ENCODE measurements around the gene LRBA. TPM values are rescaled to one million over a fixed set of nuclear protein-coding genes. Genes with fewer than 3 reads are reported as not detected.

Gene LRBA
- total and polyA plus RNA-seq, 9 of the 15 experiments (the other 6 are each of a cell fraction or from before 2014, with no cell fraction given), result 24.2 to 88.7 (median 59.7) TPM

- no peaks in the 10 kb centered on the region for H3K9me3 ChIP-seq (replicated peaks; ENCODE audit: control insufficient read depth, insufficient read depth, low read depth, low read length)
- DNase-seq (ENCODE audit: extremely low read depth in 1 of 4, low spot score in 3 of 4) (no peak), ATAC-seq (no peak), FAIRE-seq (no peak)
- H3K27ac ChIP-seq (ENCODE audit: extremely low read depth, low read depth, low read length), result no peak overlapping the region
- WGBS (ENCODE audit: insufficient coverage, low coverage, missing lambda C conversion rate), result 95% methylated on average over 2 of the region's 2 CpGs
- ChIA-PET POLR2A (interaction anchor here (0.7 kb wide), 1 partner anchor 153 kb away, joined by 3 read pairs; no protein-coding TSS in a partner anchor), CTCF (ENCODE audit: low intra/inter-chr PET ratio) (no interaction called here)
- peaks cover 36% of the 10 kb centered on the region for H3K36me3 ChIP-seq (ENCODE audit: control insufficient read depth, insufficient read depth, low read length)
- no peak overlapping the region for H3K4me2 ChIP-seq (ENCODE audit: insufficient read depth, low read length)
- no peak overlapping the region for H2AFZ ChIP-seq (ENCODE audit: low read depth, low read length)
- no peaks in the 10 kb centered on the region for H3K27me3 ChIP-seq (ENCODE audit: control insufficient read depth in 2 of 2, insufficient read depth in 2 of 2, low read length in 2 of 2)
- no peak overlapping the region for H3K4me3 ChIP-seq
- TF ChIP-seq ZBTB12 (CRISPR knock-in tag; IDR thresholded peaks at IDR 0.05) (no peak), ARHGAP35 (IDR thresholded peaks at IDR 0.05; ENCODE audit: partially characterized antibody) (no peak), NFRKB (IDR thresholded peaks at IDR 0.05; ENCODE audit: low read depth) (no peak), STAT5A (IDR thresholded peaks at IDR 0.05; ENCODE audit: borderline replicate concordance, low read length) (no peak), ERF (CRISPR knock-in tag; IDR thresholded peaks at IDR 0.05) (no peak), E2F4 (CRISPR knock-in tag; IDR thresholded peaks at IDR 0.05; ENCODE audit: low read depth) (no peak), IRF2 (CRISPR knock-in tag; IDR thresholded peaks at IDR 0.05) (no peak), MBD2 (IDR thresholded peaks at IDR 0.05; ENCODE audit: borderline replicate concordance, low read depth) (no peak), ZKSCAN3 (CRISPR knock-in tag; IDR thresholded peaks at IDR 0.05) (no peak), NONO (IDR thresholded peaks at IDR 0.05; ENCODE audit: low read depth in 2 of 2, low read length in 1 of 2) (no peak), TBL1XR1 (IDR thresholded peaks at IDR 0.05; ENCODE audit: low read length in 2 of 2) (no peak)
- no TSS peak for BruUV-seq (replicated peaks)
- H3K9me1 ChIP-seq (ENCODE audit: control insufficient read depth, insufficient read depth, low read length), result no peaks in the 10 kb centered on the region
- in situ Hi-C loops (cut with MboI) (loop anchor here (25.0 kb wide), 1 partner anchor 842 kb away; no protein-coding TSS in a partner anchor), intact Hi-C loops (cut with micrococcal nuclease) (no loop called here)
- H3K79me2 ChIP-seq (ENCODE audit: control insufficient read depth, insufficient read depth, low read length), result no peaks in the 10 kb centered on the region
- H3K4me1 ChIP-seq (replicated peaks in 1 of 2; ENCODE audit: control insufficient read depth in 2 of 2, insufficient read depth in 2 of 2, low read length in 2 of 2), result no peaks in the 10 kb centered on the region
- no peaks in the 10 kb centered on the region for H4K20me1 ChIP-seq (replicated peaks; ENCODE audit: control insufficient read depth, insufficient read depth, low read length)
- H3K9ac ChIP-seq (ENCODE audit: insufficient read depth in 1 of 2, low read depth in 2 of 2, low read length in 2 of 2), result no peak overlapping the region
Observed at GRCh38 chr4:150853882-150854281, 161.2 kb downstream of the LRBA start.

All from K562 (cell line).